Common myeloid progenitor, CD34-positive (primary cell): ENCODE results near the gene ELAVL4.
A peak's percentile ranks its signal among the peaks of the same experiment; 100 is the strongest.

ENCODE experiments used
- CTCF ChIA-PET: fragments of 350-600 bp; sonication (Branson Sonifier 250); formaldehyde crosslinking; loops from one replicate; lab custom pipeline; 2021; ENCODE audit warnings: antibody characterized with exemption; lab: Charles Lee
- POLR2A ChIA-PET: fragments of 350-600 bp; sonication (Branson Sonifier 250); formaldehyde crosslinking; loops from one replicate; lab custom pipeline; 2021; ENCODE audit warnings: antibody characterized with exemption; lab: Charles Lee
- DNase-seq, 3 donors: peaks; one replicate each; pipeline versions ENCODE4 v3.0.0 to v3.0.0-alpha.2; 2013
- H3K27ac ChIP-seq, 2 experiments: 1 replicate in 1 of 2; 2 replicates in 1 of 2; pipeline ENCODE4 v1.7.0; 2013; ENCODE audit warnings: inconsistent platforms in 2 of 2, low read length in 2 of 2, mild to moderate bottlenecking in 2 of 2, low read depth in 1 of 2, moderate library complexity in 1 of 2; ENCODE audit not compliant: severe bottlenecking in 2 of 2, insufficient read depth in 1 of 2, poor library complexity in 1 of 2
- H3K27me3 ChIP-seq, 5 experiments: replicated peaks in 2 of 5; 1 replicate in 3 of 5; 2 replicates in 2 of 5; pipeline versions ENCODE4 v1.6.1 to v1.7.0; 2013; ENCODE audit warnings: low read length in 4 of 5, mild to moderate bottlenecking in 2 of 5, moderate library complexity in 2 of 5, inconsistent platforms in 1 of 5; ENCODE audit not compliant: insufficient read depth in 5 of 5, control insufficient read depth in 4 of 5
- H3K36me3 ChIP-seq, 4 experiments: 1 replicate in 2 of 4; 2 replicates in 2 of 4; pipeline versions ENCODE4 v1.6.1 to v1.7.0; 2013; ENCODE audit warnings: low read length in 3 of 4, control low read depth in 1 of 4, mild to moderate bottlenecking in 1 of 4; ENCODE audit not compliant: control insufficient read depth in 4 of 4, insufficient read depth in 4 of 4
- H3K4me1 ChIP-seq, 4 experiments: 1 replicate in 3 of 4; 2 replicates in 1 of 4; pipeline versions ENCODE4 v1.6.1 to v1.7.1; 2013; ENCODE audit warnings: low read length in 3 of 4, mild to moderate bottlenecking in 3 of 4, control low read depth in 1 of 4, inconsistent platforms in 1 of 4, moderate library complexity in 1 of 4; ENCODE audit not compliant: control insufficient read depth in 4 of 4, insufficient read depth in 4 of 4; ENCODE audit errors: control extremely low read depth in 1 of 4
- H3K4me3 ChIP-seq, 7 experiments: 1 replicate in 4 of 7; 2 replicates in 3 of 7; pipeline versions ENCODE4 v1.5.1 to v1.7.0; 2013; ENCODE audit warnings: mild to moderate bottlenecking in 7 of 7, low read length in 6 of 7, moderate library complexity in 6 of 7, inconsistent platforms in 2 of 7, low read depth in 2 of 7, control low read depth in 1 of 7; ENCODE audit not compliant: insufficient read depth in 4 of 7, control insufficient read depth in 1 of 7; ENCODE audit errors: extremely low read depth in 1 of 7
- H3K9me3 ChIP-seq, 5 experiments: 1 replicate in 4 of 5; 2 replicates in 1 of 5; pipeline versions ENCODE4 v1.6.1 to v1.7.1; 2013; ENCODE audit warnings: low read length in 4 of 5, mild to moderate bottlenecking in 2 of 5, inconsistent platforms in 1 of 5, low read depth in 1 of 5, moderate library complexity in 1 of 5; ENCODE audit not compliant: control insufficient read depth in 4 of 5, insufficient read depth in 2 of 5; ENCODE audit errors: control extremely low read depth in 1 of 5
- WGBS: methylation state at CpG from one replicate; pipeline ENCODE4 v1.1.5; 2013; ENCODE audit not compliant: insufficient coverage; 5-methylcytosine and 5-hydroxymethylcytosine counted together

ELAVL4 gene

GRCh38 chr1:50209749-50210148, 101.0 kb downstream of the ELAVL4 start:
- Histone ChIP-seq H3K4me1 (peaks cover 0 to 33% (median 22%) of the 10 kb centered on the region in 4 experiments), H3K27ac (no peak overlapping the region), H3K4me3 (no peak overlapping the region), H3K9me3 (no peaks in the 10 kb centered on the region), H3K36me3 (no peaks in the 10 kb centered on the region), H3K27me3 (no peaks in the 10 kb centered on the region)
- POLR2A ChIA-PET: no interaction called here
- CTCF ChIA-PET: interaction anchor here (1.7 kb wide), 1 partner anchor 129 kb away, joined by 5 read pairs; no protein-coding TSS in a partner anchor
- no peak for DNase-seq
- 13% methylated on average over 1 of the region's 1 CpG for WGBS

- Histone ChIP-seq H3K27ac (no peak overlapping the region), H3K9me3 (no peaks in the 10 kb centered on the region), H3K4me1 (peaks cover 0 to 39% (median 26%) of the 10 kb centered on the region in 4 experiments), H3K27me3 (no peaks in the 10 kb centered on the region), H3K4me3 (no peak overlapping the region), H3K36me3 (no peaks in the 10 kb centered on the region)
- WGBS: 89% methylated on average over 3 of the region's 3 CpGs
- POLR2A ChIA-PET: no interaction called here
- no peak for DNase-seq
- CTCF ChIA-PET: interaction anchor here (0.8 to 1.7 kb wide), 3 partner anchors 15 to 88 kb away, joined by 3 to 5 read pairs (median 3); no protein-coding TSS in a partner anchor
Observed at GRCh38 chr1:50213505-50213904, 104.8 kb downstream of the ELAVL4 start.

GRCh38 chr1:50214717-50215116, 106.0 kb downstream of the ELAVL4 start:
- CTCF ChIA-PET: interaction anchor here (1.3 kb wide), 1 partner anchor 32 kb away, joined by 3 read pairs; no protein-coding TSS in a partner anchor
- Histone ChIP-seq H3K4me1 (peaks cover 0 to 33% (median 23%) of the 10 kb centered on the region in 4 experiments), H3K27me3 (no peaks in the 10 kb centered on the region), H3K36me3 (no peaks in the 10 kb centered on the region), H3K27ac (no peak overlapping the region), H3K4me3 (peak overlapping the region in 2 of 7 experiments; percentile 12 to 45), H3K9me3 (no peaks in the 10 kb centered on the region)
- DNase-seq: peak; percentile 30 to 81 (median 75)
- WGBS: 4% methylated on average over 5 of the region's 8 CpGs
- POLR2A ChIA-PET: no interaction called here

- H3K36me3 ChIP-seq: no peaks in the 10 kb centered on the region
- peaks cover 0 to 22% (median 17%) of the 10 kb centered on the region in 4 experiments for H3K4me1 ChIP-seq
- no peak overlapping the region for H3K4me3 ChIP-seq
- H3K27ac ChIP-seq: no peak overlapping the region
- 96% methylated on average over 6 of the region's 7 CpGs for WGBS
- H3K27me3 ChIP-seq: no peaks in the 10 kb centered on the region
- CTCF ChIA-PET: no interaction called here
- DNase-seq: no peak
- POLR2A ChIA-PET: no interaction called here
- no peaks in the 10 kb centered on the region for H3K9me3 ChIP-seq
Observed at GRCh38 chr1:50218344-50219120, 109.8 kb downstream of the ELAVL4 start.

GRCh38 chr1:50228871-50229384, 120.2 kb downstream of the ELAVL4 start:
- Histone ChIP-seq H3K4me3 (no peak overlapping the region), H3K4me1 (no peaks in the 10 kb centered on the region), H3K27me3 (no peaks in the 10 kb centered on the region), H3K36me3 (no peaks in the 10 kb centered on the region), H3K27ac (no peak overlapping the region), H3K9me3 (peaks cover 0 to 17% (median 9%) of the 10 kb centered on the region in 5 experiments)
- WGBS: 80% methylated on average over 2 of the region's 4 CpGs
- no peak for DNase-seq
- POLR2A ChIA-PET: interaction anchor here (0.6 kb wide), 1 partner anchor 21 kb away, joined by 3 read pairs; no protein-coding TSS in a partner anchor
- CTCF ChIA-PET: no interaction called here

- 100% methylated on average over 3 of the region's 5 CpGs for WGBS
- Histone ChIP-seq H3K4me3 (no peak overlapping the region), H3K4me1 (no peaks in the 10 kb centered on the region), H3K27me3 (no peaks in the 10 kb centered on the region), H3K27ac (no peak overlapping the region), H3K36me3 (no peaks in the 10 kb centered on the region), H3K9me3 (peaks cover 0 to 11% (median 3%) of the 10 kb centered on the region in 5 experiments)
- CTCF ChIA-PET: no interaction called here
- POLR2A ChIA-PET: no interaction called here
- DNase-seq: no peak
Observed at GRCh38 chr1:50231209-50231608, 122.5 kb downstream of the ELAVL4 start.

GRCh38 chr1:50232336-50232735, 123.6 kb downstream of the ELAVL4 start:
- Histone ChIP-seq H3K4me3 (no peak overlapping the region), H3K36me3 (no peaks in the 10 kb centered on the region), H3K27ac (no peak overlapping the region), H3K9me3 (peaks cover 0 to 3% (median 0%) of the 10 kb centered on the region in 5 experiments), H3K4me1 (no peaks in the 10 kb centered on the region), H3K27me3 (no peaks in the 10 kb centered on the region)
- POLR2A ChIA-PET: no interaction called here
- no peak for DNase-seq
- 67% methylated on average over 1 of the region's 3 CpGs for WGBS
- CTCF ChIA-PET: no interaction called here
